ENCODE measurements around the gene LCP2. TPM values are rescaled to one million over a fixed set of nuclear protein-coding genes. Genes with fewer than 3 reads are reported as not detected.

The LCP2 gene
- total RNA-seq, 1 donor from 2014 or later = 0.09 TPM

DNA sequence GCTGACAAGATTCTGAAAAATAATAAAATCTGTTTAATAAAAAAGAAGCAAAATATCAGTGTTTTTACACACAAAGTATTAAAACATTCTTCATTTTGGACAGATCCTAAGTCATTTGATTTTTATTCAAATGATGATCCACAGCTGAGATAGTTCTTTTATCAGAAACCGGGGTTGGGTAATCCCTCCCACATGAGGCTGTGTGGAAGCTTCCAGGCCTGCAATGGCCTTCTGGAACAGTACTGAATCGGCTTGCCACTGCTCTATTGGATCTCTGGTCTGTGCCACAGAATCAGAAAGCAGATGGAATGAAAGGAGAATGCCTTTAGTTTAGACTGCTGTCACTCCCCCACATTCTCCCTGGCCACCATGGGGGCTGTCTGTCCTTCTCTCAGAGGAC lies 70.9 kb downstream of the LCP2 start:
- H3K4me2 ChIP-seq (ENCODE audit: low read length) = no peak overlapping the region
- no peak overlapping the region for H3K27ac ChIP-seq (ENCODE audit: low read depth, low read length)
- peaks cover 2% of the 10 kb centered on the region for H3K27me3 ChIP-seq (ENCODE audit: insufficient read depth, low read length)
- Mint-ChIP-seq H3K4me1 (ENCODE audit: low read depth, unreplicated experiment) (no peaks in the 10 kb centered on the region), H3K27ac (ENCODE audit: unreplicated experiment) (no peak overlapping the region), H3K27me3 (ENCODE audit: low read depth, unreplicated experiment) (peaks cover 8% of the 10 kb centered on the region), H3K36me3 (ENCODE audit: low read depth, unreplicated experiment) (no peaks in the 10 kb centered on the region), H3K9me3 (ENCODE audit: unreplicated experiment) (no peaks in the 10 kb centered on the region), H3K4me3 (ENCODE audit: unreplicated experiment) (no peak overlapping the region)
- no peaks in the 10 kb centered on the region for H4K20me1 ChIP-seq (ENCODE audit: insufficient read depth, low read length)
- FAIRE-seq (no peak), DNase-seq (ENCODE audit: low read depth) (no peak)
- H3K4me1 ChIP-seq (ENCODE audit: insufficient read depth, low read length) = no peaks in the 10 kb centered on the region
- H3K79me2 ChIP-seq (ENCODE audit: insufficient read depth, low read length) = no peaks in the 10 kb centered on the region
- H3K4me3 ChIP-seq (ENCODE audit: insufficient read depth, low read depth, low read length) = no peak overlapping the region
- H3K36me3 ChIP-seq (ENCODE audit: insufficient read depth, low read length) = no peaks in the 10 kb centered on the region
- H3K9ac ChIP-seq (ENCODE audit: low read length) = no peak overlapping the region
- no peak overlapping the region for H2AFZ ChIP-seq (ENCODE audit: low read depth, low read length)
- no peaks in the 10 kb centered on the region for H3K9me3 ChIP-seq (ENCODE audit: insufficient read depth, low read depth, low read length)
- no peak for TF ChIP-seq EZH2 (IDR thresholded peaks at IDR 0.05; ENCODE audit: insufficient read depth, low read length)
- TF ChIP-seq, protein P1, sequence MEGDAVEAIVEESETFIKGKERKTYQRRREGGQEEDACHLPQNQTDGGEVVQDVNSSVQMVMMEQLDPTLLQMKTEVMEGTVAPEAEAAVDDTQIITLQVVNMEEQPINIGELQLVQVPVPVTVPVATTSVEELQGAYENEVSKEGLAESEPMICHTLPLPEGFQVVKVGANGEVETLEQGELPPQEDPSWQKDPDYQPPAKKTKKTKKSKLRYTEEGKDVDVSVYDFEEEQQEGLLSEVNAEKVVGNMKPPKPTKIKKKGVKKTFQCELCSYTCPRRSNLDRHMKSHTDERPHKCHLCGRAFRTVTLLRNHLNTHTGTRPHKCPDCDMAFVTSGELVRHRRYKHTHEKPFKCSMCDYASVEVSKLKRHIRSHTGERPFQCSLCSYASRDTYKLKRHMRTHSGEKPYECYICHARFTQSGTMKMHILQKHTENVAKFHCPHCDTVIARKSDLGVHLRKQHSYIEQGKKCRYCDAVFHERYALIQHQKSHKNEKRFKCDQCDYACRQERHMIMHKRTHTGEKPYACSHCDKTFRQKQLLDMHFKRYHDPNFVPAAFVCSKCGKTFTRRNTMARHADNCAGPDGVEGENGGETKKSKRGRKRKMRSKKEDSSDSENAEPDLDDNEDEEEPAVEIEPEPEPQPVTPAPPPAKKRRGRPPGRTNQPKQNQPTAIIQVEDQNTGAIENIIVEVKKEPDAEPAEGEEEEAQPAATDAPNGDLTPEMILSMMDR (IDR thresholded peaks at IDR 0.05; ENCODE audit: insufficient read depth, low read depth, low read length) = no peak

DNA sequence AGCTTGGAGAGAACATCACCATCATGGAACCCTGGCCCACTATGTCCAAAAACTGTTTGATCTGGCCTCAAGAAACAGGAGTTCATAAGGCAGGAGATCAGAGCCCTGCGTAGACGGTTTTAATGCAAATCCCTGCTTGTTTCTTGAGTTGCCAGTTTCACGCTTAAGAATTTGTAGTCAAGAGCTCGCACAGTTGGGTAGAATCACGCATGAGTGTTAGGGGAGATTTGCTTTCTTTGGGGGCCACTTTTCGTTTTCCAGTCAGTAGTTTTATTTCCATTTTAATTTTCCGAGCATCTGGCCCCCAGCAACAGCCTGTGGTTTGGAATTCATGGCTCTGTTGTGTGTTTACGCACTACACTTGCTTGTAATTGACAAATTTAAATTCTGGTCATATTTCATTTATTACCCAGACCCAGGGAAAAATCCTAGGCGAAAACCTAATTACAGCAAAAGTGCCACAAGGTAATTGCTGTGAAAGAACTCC lies 71.4 kb downstream of the LCP2 start:
- no peak overlapping the region for H3K4me3 ChIP-seq (ENCODE audit: insufficient read depth, low read depth, low read length)
- H3K36me3 ChIP-seq (ENCODE audit: insufficient read depth, low read length) = no peaks in the 10 kb centered on the region
- H3K79me2 ChIP-seq (ENCODE audit: insufficient read depth, low read length) = no peaks in the 10 kb centered on the region
- H3K27ac ChIP-seq (ENCODE audit: low read depth, low read length) = no peak overlapping the region
- no peak for TF ChIP-seq EZH2 (IDR thresholded peaks at IDR 0.05; ENCODE audit: insufficient read depth, low read length)
- TF ChIP-seq, protein P1 (IDR thresholded peaks at IDR 0.05; ENCODE audit: insufficient read depth, low read depth, low read length) = no peak
- no peak overlapping the region for H2AFZ ChIP-seq (ENCODE audit: low read depth, low read length)
- H3K9me3 Mint-ChIP-seq (ENCODE audit: unreplicated experiment) = no peaks in the 10 kb centered on the region
- peaks cover 2% of the 10 kb centered on the region for H3K27me3 ChIP-seq (ENCODE audit: insufficient read depth, low read length)
- no peak overlapping the region for H3K4me2 ChIP-seq (ENCODE audit: low read length)
- no peak overlapping the region for H3K9ac ChIP-seq (ENCODE audit: low read length)
- peaks cover 8% of the 10 kb centered on the region for H3K27me3 Mint-ChIP-seq (ENCODE audit: low read depth, unreplicated experiment)
- H3K27ac Mint-ChIP-seq (ENCODE audit: unreplicated experiment) = no peak overlapping the region
- no peaks in the 10 kb centered on the region for H3K4me1 Mint-ChIP-seq (ENCODE audit: low read depth, unreplicated experiment)
- H3K4me1 ChIP-seq (ENCODE audit: insufficient read depth, low read length) = peaks cover 3% of the 10 kb centered on the region
- H3K4me3 Mint-ChIP-seq (ENCODE audit: unreplicated experiment) = no peak overlapping the region
- DNase-seq (ENCODE audit: low read depth) (no peak), FAIRE-seq (no peak)
- no peaks in the 10 kb centered on the region for H3K36me3 Mint-ChIP-seq (ENCODE audit: low read depth, unreplicated experiment)
- H4K20me1 ChIP-seq (ENCODE audit: insufficient read depth, low read length) = no peaks in the 10 kb centered on the region
- no peaks in the 10 kb centered on the region for H3K9me3 ChIP-seq (ENCODE audit: insufficient read depth, low read depth, low read length)

DNA sequence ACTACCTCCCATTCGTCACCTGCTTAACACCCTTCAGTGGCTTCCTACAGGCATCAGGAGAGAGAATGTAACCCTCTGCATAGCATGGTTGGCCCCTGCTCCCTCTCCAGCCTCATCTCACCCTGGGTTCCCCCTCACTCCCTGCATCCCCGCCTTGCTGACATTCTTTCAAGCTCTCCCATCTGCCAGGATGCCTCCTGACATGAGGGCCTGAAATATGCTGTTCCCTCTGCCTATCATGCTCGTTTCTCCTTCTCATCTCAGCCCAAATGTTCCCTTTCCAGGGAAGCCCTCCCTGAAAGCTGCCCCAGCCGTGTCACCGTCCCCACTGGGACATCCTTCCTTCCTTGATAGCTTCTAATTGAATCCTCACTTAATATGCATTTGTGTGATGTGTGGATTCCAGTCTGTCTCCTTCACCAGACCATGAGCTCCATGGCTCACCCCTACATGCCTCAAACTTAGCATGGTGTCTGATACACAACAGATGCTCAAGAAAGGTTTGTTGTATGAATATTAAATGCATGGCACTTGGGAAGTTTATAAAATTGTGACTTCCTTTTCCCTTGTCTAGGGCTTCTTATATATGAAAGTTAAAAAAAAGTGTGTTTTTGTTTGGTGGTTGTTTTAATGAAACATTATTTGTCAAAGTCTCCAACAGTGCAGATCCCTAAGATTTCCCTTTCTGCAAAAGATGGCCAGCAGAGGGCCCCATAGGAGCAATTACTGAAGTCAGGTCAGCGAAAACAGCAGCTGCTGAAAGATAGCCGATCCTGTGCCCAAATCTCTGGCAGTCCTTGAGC lies 72.0 kb downstream of the LCP2 start:
- H3K9me3 ChIP-seq (ENCODE audit: insufficient read depth, low read depth, low read length) = no peaks in the 10 kb centered on the region
- H3K9ac ChIP-seq (ENCODE audit: low read length) = no peak overlapping the region
- Mint-ChIP-seq H3K9me3 (ENCODE audit: unreplicated experiment) (no peaks in the 10 kb centered on the region), H3K27ac (ENCODE audit: unreplicated experiment) (no peak overlapping the region), H3K4me1 (ENCODE audit: low read depth, unreplicated experiment) (no peaks in the 10 kb centered on the region), H3K36me3 (ENCODE audit: low read depth, unreplicated experiment) (no peaks in the 10 kb centered on the region), H3K27me3 (ENCODE audit: low read depth, unreplicated experiment) (peaks cover 8% of the 10 kb centered on the region), H3K4me3 (ENCODE audit: unreplicated experiment) (no peak overlapping the region)
- H3K4me3 ChIP-seq (ENCODE audit: insufficient read depth, low read depth, low read length) = no peak overlapping the region
- no peak overlapping the region for H2AFZ ChIP-seq (ENCODE audit: low read depth, low read length)
- H3K27me3 ChIP-seq (ENCODE audit: insufficient read depth, low read length) = peaks cover 2% of the 10 kb centered on the region
- H3K27ac ChIP-seq (ENCODE audit: low read depth, low read length) = no peak overlapping the region
- no peak for FAIRE-seq
- DNase-seq (ENCODE audit: low read depth) = peak; percentile 26
- no peak overlapping the region for H3K4me2 ChIP-seq (ENCODE audit: low read length)
- H3K36me3 ChIP-seq (ENCODE audit: insufficient read depth, low read length) = no peaks in the 10 kb centered on the region
- no peaks in the 10 kb centered on the region for H3K79me2 ChIP-seq (ENCODE audit: insufficient read depth, low read length)
- no peaks in the 10 kb centered on the region for H4K20me1 ChIP-seq (ENCODE audit: insufficient read depth, low read length)
- no peak for TF ChIP-seq EZH2 (IDR thresholded peaks at IDR 0.05; ENCODE audit: insufficient read depth, low read length)
- TF ChIP-seq, protein P1 (IDR thresholded peaks at IDR 0.05; ENCODE audit: insufficient read depth, low read depth, low read length) = peak; percentile 80
- H3K4me1 ChIP-seq (ENCODE audit: insufficient read depth, low read length) = peaks cover 4% of the 10 kb centered on the region
